C4-2B (cell line): ENCODE measurements around the gene TRPC3.

Experiments used
- H3K27ac ChIP-seq: fragments of 450-650 bp; 2 replicates; pipeline ENCODE4 v1.5.1; 2017
- ZFX ChIP-seq: fragments of 450-650 bp; IDR thresholded peaks from 2 replicates; pipeline ENCODE4 v1.6.1; 2017
- TF ChIP-seq, protein P1 (sequence below): fragments of 450-650 bp; conservative IDR thresholded peaks from 2 replicates; pipeline ENCODE4 v1.5.1; 2017; ENCODE audit warnings: mild to moderate bottlenecking

TRPC3 gene

DNA sequence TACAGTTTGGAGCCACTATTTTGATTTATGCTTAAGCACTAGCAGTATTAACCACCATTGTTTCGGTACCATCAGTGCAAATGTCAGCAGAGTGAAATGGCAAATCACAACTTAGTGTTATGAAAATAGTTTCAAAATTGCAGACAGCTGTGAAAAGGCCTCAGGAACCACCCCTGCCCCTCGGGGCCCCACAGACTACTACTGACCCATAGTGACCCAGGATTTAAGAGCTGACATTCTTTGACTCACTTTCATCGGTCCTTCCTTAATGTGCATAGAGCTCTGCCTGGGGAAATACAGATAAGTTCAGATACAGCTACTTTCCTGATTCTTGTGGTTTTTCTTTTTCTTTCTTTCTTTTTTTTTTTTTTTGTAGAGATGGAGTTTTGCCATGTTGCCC is 78.3 kb downstream of the TRPC3 start:
- H3K27ac ChIP-seq = no peak overlapping the region
- TF ChIP-seq ZFX = no peak
- TF ChIP-seq, protein P1, sequence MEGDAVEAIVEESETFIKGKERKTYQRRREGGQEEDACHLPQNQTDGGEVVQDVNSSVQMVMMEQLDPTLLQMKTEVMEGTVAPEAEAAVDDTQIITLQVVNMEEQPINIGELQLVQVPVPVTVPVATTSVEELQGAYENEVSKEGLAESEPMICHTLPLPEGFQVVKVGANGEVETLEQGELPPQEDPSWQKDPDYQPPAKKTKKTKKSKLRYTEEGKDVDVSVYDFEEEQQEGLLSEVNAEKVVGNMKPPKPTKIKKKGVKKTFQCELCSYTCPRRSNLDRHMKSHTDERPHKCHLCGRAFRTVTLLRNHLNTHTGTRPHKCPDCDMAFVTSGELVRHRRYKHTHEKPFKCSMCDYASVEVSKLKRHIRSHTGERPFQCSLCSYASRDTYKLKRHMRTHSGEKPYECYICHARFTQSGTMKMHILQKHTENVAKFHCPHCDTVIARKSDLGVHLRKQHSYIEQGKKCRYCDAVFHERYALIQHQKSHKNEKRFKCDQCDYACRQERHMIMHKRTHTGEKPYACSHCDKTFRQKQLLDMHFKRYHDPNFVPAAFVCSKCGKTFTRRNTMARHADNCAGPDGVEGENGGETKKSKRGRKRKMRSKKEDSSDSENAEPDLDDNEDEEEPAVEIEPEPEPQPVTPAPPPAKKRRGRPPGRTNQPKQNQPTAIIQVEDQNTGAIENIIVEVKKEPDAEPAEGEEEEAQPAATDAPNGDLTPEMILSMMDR = no peak

DNA sequence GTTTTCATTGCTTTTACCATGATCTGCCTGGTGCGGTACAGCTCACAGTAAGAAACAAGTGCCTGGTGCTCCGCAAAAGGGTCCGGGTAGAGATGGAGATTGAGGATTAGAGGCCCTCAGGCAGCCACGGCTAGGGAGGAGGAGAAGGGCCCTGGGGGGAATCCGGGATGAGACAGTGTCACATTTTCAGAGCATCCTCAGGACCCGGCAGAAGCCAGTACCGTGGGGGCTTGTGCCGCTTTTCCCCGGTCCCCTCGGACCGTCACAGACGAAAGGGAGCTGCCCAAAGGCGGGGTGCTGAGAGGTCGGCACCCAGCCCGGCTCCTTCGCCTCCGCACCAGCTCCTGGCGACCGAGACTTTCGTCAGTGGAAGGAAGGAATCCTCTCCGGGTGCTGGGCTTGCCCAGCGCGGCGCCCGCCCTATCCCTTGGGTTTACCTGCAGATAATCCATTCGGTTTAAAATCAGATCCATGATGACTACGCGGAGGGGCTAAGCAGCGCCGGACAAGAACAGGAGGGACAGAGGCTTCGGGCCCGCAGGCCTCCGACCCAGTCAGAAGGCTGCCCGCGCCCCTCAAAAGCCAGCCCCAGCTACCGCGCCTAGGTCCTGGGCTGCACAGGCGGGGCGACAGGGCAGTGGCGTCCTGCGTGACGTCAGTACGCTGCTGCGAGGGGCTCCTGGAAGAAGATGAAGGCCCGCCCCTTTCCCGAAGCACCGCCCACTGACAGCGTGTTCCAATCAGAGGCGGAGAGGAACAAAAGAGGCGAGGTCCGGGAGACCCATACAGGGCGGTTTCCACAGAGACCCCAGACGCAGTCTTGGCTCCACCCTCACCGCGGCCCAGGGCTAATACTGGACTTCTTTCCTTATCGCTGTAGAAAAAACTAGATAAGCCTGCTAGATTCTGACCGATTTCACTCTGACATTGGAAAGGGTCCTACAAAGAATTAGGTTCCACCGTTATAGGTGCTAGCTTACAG is 81.7 kb downstream of the TRPC3 start, which contains the start of gene BBS7:
Gene BBS7, minus strand, starts transcription at position 634 of the 982 bp plus-strand sequence. Its CDS starts 161 bp downstream, at position 473.
- TF ChIP-seq, protein P1 = no peak
- TF ChIP-seq ZFX = no peak
- peak within 1 kb of the TSS; percentile 72 for H3K27ac ChIP-seq

DNA sequence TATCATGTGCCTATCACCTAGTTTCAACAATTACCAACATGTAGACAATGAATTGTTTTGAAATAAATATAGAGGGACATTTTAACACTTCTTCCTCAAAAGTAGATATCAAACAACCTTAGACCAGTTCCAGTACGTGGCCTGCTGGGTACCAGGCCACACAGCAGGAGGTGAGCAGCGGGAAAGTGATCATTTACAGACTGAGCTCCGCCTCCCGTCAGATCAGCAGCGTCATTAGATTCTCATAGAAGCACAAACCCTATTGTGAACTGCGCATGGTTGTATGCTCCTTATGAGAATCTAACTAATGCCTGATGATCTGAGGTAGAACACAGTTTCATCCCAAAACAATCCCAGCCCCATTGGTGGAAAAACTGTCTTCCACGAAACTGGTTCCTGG is 88.1 kb downstream of the TRPC3 start:
- H3K27ac ChIP-seq = no peak overlapping the region
- TF ChIP-seq ZFX = no peak
- TF ChIP-seq, protein P1 = no peak

DNA sequence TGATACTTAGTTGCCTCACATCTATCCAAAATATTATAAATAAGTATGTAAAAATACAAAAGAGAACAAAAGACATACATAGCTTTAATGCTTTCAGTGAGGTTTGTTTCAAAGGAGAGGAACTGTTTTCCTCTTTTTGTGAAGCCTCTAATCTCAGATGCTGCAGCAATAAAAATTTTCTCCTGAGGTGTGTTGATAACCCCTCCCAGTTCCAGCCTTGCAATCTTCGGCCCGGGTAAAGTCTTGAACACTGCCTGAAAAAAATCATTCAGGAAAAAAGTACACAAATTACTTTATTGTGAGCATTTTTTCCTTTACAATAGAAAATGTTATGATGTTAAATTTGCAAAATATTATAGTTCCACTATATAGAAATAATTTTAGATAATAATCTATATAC is 90.4 kb downstream of the TRPC3 start:
- TF ChIP-seq, protein P1 = no peak
- TF ChIP-seq ZFX = no peak

DNA sequence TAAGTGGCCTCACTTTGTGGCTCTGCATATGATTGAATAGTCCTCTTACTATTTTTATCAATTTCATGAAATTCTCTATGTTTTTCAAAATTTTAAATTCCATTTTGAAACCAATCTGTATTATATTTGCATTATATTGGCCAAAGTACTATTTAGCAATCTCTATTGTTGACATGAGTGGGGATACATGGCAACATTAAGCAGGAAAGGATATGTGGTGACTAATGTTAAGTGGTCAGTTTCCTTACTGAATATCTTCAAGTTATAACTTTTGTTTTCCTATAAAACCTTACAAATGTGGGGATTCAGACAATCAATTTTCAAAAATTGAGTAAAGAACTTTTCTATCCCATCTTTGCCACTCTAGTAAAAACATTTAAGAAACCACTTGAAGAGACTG is 91.7 kb downstream of the TRPC3 start:
- no peak overlapping the region for H3K27ac ChIP-seq
- TF ChIP-seq ZFX = no peak
- TF ChIP-seq, protein P1 = no peak

More for the DNA sequence above, 90.4 kb downstream of the TRPC3 start:
- no peak overlapping the region for H3K27ac ChIP-seq

DNA sequence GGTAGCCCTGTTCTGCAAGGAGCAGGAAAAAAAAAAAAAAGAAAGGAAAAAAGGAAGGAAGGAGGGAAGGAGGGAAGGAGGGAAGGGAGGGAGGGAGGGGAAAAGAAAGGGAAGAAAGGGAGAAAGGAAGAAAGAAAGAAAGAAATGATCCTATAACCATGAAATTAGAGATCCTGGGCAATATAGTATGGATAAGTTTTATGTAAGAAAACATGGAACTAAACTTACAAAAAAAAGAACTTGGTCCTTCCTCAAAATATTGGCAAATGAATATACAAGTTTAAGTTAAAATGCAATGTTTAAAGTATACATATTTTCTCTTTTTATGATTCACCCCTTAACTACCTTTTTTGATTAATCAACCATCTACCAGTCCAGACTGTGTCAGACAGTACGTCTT is 100.5 kb downstream of the TRPC3 start:
- H3K27ac ChIP-seq = no peak overlapping the region
- no peak for TF ChIP-seq ZFX
- TF ChIP-seq, protein P1 = no peak

DNA sequence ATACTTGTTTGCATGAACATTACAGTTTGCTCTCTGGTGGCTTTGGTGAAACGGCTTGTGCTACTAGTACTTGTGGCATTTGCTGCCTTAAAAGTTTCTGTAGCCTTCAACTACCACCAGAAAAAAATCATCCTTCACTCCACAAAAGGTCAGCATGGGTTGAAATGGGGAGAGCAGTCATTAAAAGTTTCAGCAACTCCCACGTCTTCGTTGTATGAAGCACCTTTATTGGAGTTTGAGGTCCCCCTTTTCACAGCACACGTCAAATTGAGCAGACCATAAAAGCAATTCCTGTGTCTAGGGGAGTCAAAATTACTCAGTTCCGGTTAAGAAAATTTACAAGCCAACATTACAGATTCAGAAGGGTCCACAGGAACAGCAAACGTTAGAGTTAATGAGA is 105.2 kb downstream of the TRPC3 start:
- TF ChIP-seq ZFX = no peak
- TF ChIP-seq, protein P1 = no peak

More for the DNA sequence above, 105.2 kb downstream of the TRPC3 start:
- no peak overlapping the region for H3K27ac ChIP-seq
